Ascending aorta (tissue), 2 donors: Measurements from ENCODE around the gene PTPN13. TPM values are rescaled to one million over a fixed set of nuclear protein-coding genes. Genes with fewer than 3 reads are reported as not detected.

Experiments
- DNase-seq, 2 donors: peaks; one replicate each; pipeline ENCODE4 v3.0.0-alpha.2; 2019; ENCODE audit warnings: low spot score in 2 of 2
- H3K27ac ChIP-seq, 2 donors: fragments of 200-600 bp; sonication (generic); one replicate each; pipeline ENCODE4 v1.5.1; 2016 to 2017; ENCODE audit warnings: mild to moderate bottlenecking in 1 of 2
- H3K27me3 ChIP-seq: fragments of 200-600 bp; sonication (generic); one replicate; pipeline ENCODE4 v1.5.1; 2017
- H3K36me3 ChIP-seq, 2 donors: fragments of 200-600 bp; sonication (generic); one replicate each; pipeline ENCODE4 v1.5.1; 2016
- H3K4me1 ChIP-seq, 2 donors: fragments of 200-600 bp; sonication (generic); one replicate each; pipeline ENCODE4 v1.5.1; 2016 to 2017; ENCODE audit warnings: mild to moderate bottlenecking in 1 of 2
- H3K4me3 ChIP-seq, 2 donors: fragments of 200-600 bp; sonication (generic); one replicate each; pipeline ENCODE4 v1.5.1; 2016 to 2017; ENCODE audit warnings: mild to moderate bottlenecking in 1 of 2
- H3K9me3 ChIP-seq, 2 donors: fragments of 200-600 bp; sonication (generic); one replicate each; pipeline ENCODE4 v1.5.1; 2016
- CTCF ChIP-seq, 3 experiments: fragments of 200-600 bp in 2 of 3; fragments of 450-650 bp in 1 of 3; sonication (generic) in 2 of 3; IDR thresholded peaks; one replicate each; pipeline ENCODE4 v1.5.1; 2016 to 2019; ENCODE audit warnings: antibody characterized with exemption in 3 of 3, mild to moderate bottlenecking in 1 of 3, moderate library complexity in 1 of 3
- intact Hi-C: fragments of 100-400 bp; cut with DNase I; formaldehyde crosslinking; loops from one replicate; pipeline ENCODE4 v1.15.1; 2023
- total RNA-seq: library from RNA; depleted of rRNA; stranded (reverse); fragments of >200 nt; gene quantifications from one replicate; pipeline ENCODE4 v1.1.0, GENCODE V29; 2016

The PTPN13 gene
- total RNA-seq, 1 donor from 2014 or later: 20.8 TPM

GRCh38 chr4:86592553-86593249 lies 1.4 kb upstream of the PTPN13 start:
- no peaks in the 10 kb centered on the region for H3K36me3 ChIP-seq
- H3K9me3 ChIP-seq: no peaks in the 10 kb centered on the region
- peaks cover 0 to 4% of the 10 kb centered on the region in 2 donors for H3K4me1 ChIP-seq
- no peak for TF ChIP-seq CTCF (IDR thresholded peaks at IDR 0.05)
- intact Hi-C loops: loop anchor here (5.0 to 10.0 kb wide), 3 partner anchors 300 to 1690 kb away; partner anchors contain the start of genes C4orf36 and PPM1K
- H3K4me3 ChIP-seq: peak overlapping the region; percentile 59 to 82
- DNase-seq: no peak
- peak overlapping the region; percentile 68 to 79 for H3K27ac ChIP-seq
- H3K27me3 ChIP-seq: no peaks in the 10 kb centered on the region

DNA sequence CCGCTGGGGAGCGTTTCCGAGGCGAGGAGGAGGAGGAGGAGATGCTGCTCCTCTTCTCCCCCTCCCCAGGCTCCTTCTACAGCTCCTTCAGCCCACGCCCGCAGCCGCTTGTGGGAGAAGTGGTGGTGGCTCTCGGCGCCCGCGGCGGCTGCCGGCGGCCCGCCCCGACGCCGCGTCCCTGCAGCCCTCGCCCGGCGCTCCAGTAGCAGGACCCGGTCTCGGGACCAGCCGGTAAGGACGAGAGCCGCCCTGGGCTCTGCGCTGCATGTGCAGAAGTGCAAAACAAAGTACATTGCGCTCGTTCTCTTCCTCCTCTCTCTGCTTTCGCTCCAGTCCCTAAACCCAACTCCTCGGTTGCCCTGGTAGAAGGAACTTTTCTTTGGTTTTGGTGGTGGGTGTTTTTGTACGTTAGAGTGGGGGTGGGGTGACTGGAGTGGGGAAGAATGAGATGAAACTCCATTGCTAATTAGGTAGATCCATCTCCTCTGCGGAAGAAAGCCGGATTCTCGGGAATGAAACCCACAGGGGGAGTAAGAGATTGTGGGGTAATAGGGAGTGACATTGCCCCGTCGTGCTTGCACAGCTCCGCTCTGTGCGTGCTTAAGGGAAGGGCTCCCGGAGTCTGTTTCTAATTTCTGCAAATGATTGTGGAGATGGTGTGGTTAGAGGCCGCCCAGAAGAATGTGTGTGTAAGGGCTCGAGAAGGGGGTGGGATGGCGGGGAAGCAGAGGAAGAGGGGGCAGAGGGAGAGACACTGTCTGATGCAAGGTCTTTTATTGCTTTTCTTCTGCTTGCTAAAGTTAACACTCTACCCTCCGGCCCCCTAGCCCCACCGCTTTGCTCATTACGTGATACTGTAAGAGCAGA lies 677 bp downstream of the PTPN13 start:
- no peaks in the 10 kb centered on the region for H3K9me3 ChIP-seq
- intact Hi-C loops: loop anchor here (5.0 to 10.0 kb wide), 3 partner anchors 298 to 1688 kb away; partner anchors contain the start of genes C4orf36 and PPM1K
- peak overlapping the region; percentile 59 to 82 for H3K4me3 ChIP-seq
- peak overlapping the region; percentile 79 to 90 for H3K27ac ChIP-seq
- H3K36me3 ChIP-seq: no peaks in the 10 kb centered on the region
- H3K27me3 ChIP-seq: no peaks in the 10 kb centered on the region
- DNase-seq: peak in 1 of 2 donors; percentile 70
- TF ChIP-seq CTCF (IDR thresholded peaks at IDR 0.05): peak in 1 of 3 experiments; percentile 7
- H3K4me1 ChIP-seq: peaks cover 0 to 4% of the 10 kb centered on the region in 2 donors

GRCh38 chr4:86595426-86595805 lies 1.3 kb downstream of the PTPN13 start:
- H3K4me1 ChIP-seq: peaks cover 0 to 4% of the 10 kb centered on the region in 2 donors
- no peaks in the 10 kb centered on the region for H3K9me3 ChIP-seq
- peak overlapping the region; percentile 79 to 90 for H3K27ac ChIP-seq
- TF ChIP-seq CTCF (IDR thresholded peaks at IDR 0.05): no peak
- peak overlapping the region; percentile 59 to 82 for H3K4me3 ChIP-seq
- DNase-seq: no peak
- H3K27me3 ChIP-seq: no peaks in the 10 kb centered on the region
- no peaks in the 10 kb centered on the region for H3K36me3 ChIP-seq
- intact Hi-C loops: loop anchor here (10.0 kb wide), 1 partner anchor 639 kb away; no protein-coding TSS in a partner anchor

GRCh38 chr4:86596807-86597206 lies 2.7 kb downstream of the PTPN13 start:
- H3K9me3 ChIP-seq: no peaks in the 10 kb centered on the region
- H3K27ac ChIP-seq: no peak overlapping the region
- peak overlapping the region in 1 of 2 donors; percentile 82 for H3K4me3 ChIP-seq
- intact Hi-C loops: loop anchor here (10.0 kb wide), 1 partner anchor 638 kb away; no protein-coding TSS in a partner anchor
- no peak for DNase-seq
- no peak for TF ChIP-seq CTCF (IDR thresholded peaks at IDR 0.05)
- H3K36me3 ChIP-seq: no peaks in the 10 kb centered on the region
- H3K27me3 ChIP-seq: no peaks in the 10 kb centered on the region
- H3K4me1 ChIP-seq: peaks cover 0 to 4% of the 10 kb centered on the region in 2 donors

- Histone ChIP-seq H3K27ac (no peak overlapping the region), H3K4me1 (peaks cover 0 to 4% of the 10 kb centered on the region in 2 donors), H3K4me3 (no peak overlapping the region), H3K27me3 (no peaks in the 10 kb centered on the region), H3K9me3 (no peaks in the 10 kb centered on the region), H3K36me3 (no peaks in the 10 kb centered on the region)
- TF ChIP-seq CTCF (IDR thresholded peaks at IDR 0.05): no peak
- intact Hi-C loops: no loop called here
- no peak for DNase-seq
Measured at GRCh38 chr4:86600007-86600653, 6.0 kb downstream of the PTPN13 start.
